Activated CD4-positive, alpha-beta memory T cell treated with anti-CD3 and anti-CD28 coated beads, Interleukin-2, amount 10 ng/mL, durations not matched to agents 7 days and 5 days (primary cell): Measurements from ENCODE around the gene HLA-B. TPM values are rescaled to one million over a fixed set of nuclear protein-coding genes. Genes with fewer than 3 reads are reported as not detected.

Experiments
- CTCF ChIA-PET: fragments of 350-600 bp; sonication (Branson Sonifier 250); formaldehyde crosslinking; loops from one replicate; lab custom pipeline; 2021; ENCODE audit warnings: antibody characterized with exemption, inconsistent platforms; lab: Charles Lee
- POLR2A ChIA-PET: fragments of 350-600 bp; sonication (Branson Sonifier 250); formaldehyde crosslinking; loops from one replicate; lab custom pipeline; 2021; ENCODE audit warnings: antibody characterized with exemption; lab: Charles Lee
- DNase-seq: peaks from one replicate; pipeline ENCODE4 v3.0.0-alpha.2; 2020
- H3K27ac Mint-ChIP-seq: one replicate; pipeline ENCODE4 v1.8.0; 2021; ENCODE audit warnings: mild to moderate bottlenecking, mixed read lengths
- H3K27me3 Mint-ChIP-seq: one replicate; pipeline ENCODE4 v1.8.0; 2021; ENCODE audit warnings: mixed read lengths
- H3K36me3 Mint-ChIP-seq: one replicate; pipeline ENCODE4 v1.8.0; 2021; ENCODE audit warnings: low read depth, mixed read lengths
- H3K4me1 Mint-ChIP-seq: one replicate; pipeline ENCODE4 v1.8.0; 2021; ENCODE audit warnings: mixed read lengths
- H3K4me3 Mint-ChIP-seq: one replicate; pipeline ENCODE4 v1.8.0; 2021; ENCODE audit warnings: mild to moderate bottlenecking, mixed read lengths
- H3K9me3 Mint-ChIP-seq: one replicate; pipeline ENCODE4 v1.8.0; 2021; ENCODE audit warnings: mixed read lengths
- total RNA-seq, 2 experiments: library from RNA; stranded (reverse); gene quantifications; one replicate each; pipeline ENCODE4 v1.2.3, GENCODE V29; 2021

The HLA-B gene
- total RNA-seq, 2 experiments from 2014 or later: 5,151 to 5,157 TPM

DNA sequence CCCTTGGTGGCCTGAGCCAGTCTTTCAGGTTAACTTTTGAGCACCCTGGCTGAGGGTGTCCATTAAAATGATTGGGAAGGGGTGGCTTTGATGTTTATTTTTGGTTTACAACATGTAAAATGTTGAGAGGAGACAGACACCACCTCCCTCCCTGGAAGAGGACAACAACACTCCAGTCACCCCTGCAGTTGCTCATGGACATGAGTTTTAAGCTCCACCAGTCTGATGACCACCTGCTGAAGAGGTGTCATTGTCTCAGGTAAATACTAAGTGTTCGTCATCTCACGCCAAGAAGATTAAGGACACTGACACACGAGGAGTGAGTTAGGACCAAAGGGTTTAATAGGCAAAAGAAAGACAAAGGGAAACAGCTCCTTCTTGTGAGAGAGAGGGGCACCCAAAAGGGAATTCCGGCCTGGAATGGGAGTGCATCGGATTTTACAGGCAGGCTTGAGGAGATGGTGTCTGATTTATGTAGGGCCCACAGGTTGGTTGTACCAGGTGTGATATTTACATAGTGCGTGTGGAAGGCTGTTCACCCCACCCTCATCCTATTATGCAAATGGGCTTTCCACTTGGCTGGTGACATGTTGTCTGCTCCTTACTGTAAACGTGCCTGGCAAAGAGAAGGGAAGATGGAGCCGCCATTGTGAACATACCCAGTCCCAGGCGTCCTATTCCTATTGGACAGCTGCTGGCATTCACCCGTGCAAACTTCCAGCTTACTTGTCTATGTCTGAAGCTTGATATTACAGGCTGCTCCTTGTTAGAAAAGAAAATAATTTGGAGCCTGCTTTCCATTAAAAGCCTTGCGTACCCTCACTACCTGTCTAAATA, 6.6 kb downstream of the HLA-B start:
- Mint-ChIP-seq H3K36me3 (peaks cover 37% of the 10 kb centered on the region), H3K27ac (no peak overlapping the region), H3K4me3 (no peak overlapping the region), H3K27me3 (peaks cover 2% of the 10 kb centered on the region), H3K9me3 (no peaks in the 10 kb centered on the region), H3K4me1 (peaks cover 38% of the 10 kb centered on the region)
- no peak for DNase-seq
- CTCF ChIA-PET: interaction anchor here (1.0 kb wide), 1 partner anchor 223 kb away, joined by 3 read pairs; no protein-coding TSS in a partner anchor
- POLR2A ChIA-PET: interaction anchor here (0.6 to 1.1 kb wide), 3 partner anchors 53 to 153 kb away, joined by 3 to 4 read pairs (median 3); no protein-coding TSS in a partner anchor

GRCh38 chr6:31349301-31349700, 7.7 kb downstream of the HLA-B start:
- ChIA-PET POLR2A (no interaction called here), CTCF (no interaction called here)
- no peak for DNase-seq
- Mint-ChIP-seq H3K4me1 (peaks cover 28% of the 10 kb centered on the region), H3K36me3 (peaks cover 26% of the 10 kb centered on the region), H3K9me3 (no peaks in the 10 kb centered on the region), H3K27me3 (peaks cover 9% of the 10 kb centered on the region), H3K27ac (no peak overlapping the region), H3K4me3 (no peak overlapping the region)

GRCh38 chr6:31345026-31345730, 11.8 kb downstream of the HLA-B start:
- Mint-ChIP-seq H3K9me3 (peaks cover 7% of the 10 kb centered on the region), H3K36me3 (peaks cover 7% of the 10 kb centered on the region), H3K4me3 (no peak overlapping the region), H3K27ac (no peak overlapping the region), H3K4me1 (no peaks in the 10 kb centered on the region), H3K27me3 (peaks cover 19% of the 10 kb centered on the region)
- ChIA-PET POLR2A (interaction anchor here (0.9 to 1.6 kb wide), 3 partner anchors 8 to 148 kb away, joined by 3 to 4 read pairs (median 3); no protein-coding TSS in a partner anchor), CTCF (interaction anchor here (1.2 to 1.3 kb wide), 2 partner anchors 20 to 213 kb away, joined by 3 read pairs; no protein-coding TSS in a partner anchor)
- no peak for DNase-seq

DNA sequence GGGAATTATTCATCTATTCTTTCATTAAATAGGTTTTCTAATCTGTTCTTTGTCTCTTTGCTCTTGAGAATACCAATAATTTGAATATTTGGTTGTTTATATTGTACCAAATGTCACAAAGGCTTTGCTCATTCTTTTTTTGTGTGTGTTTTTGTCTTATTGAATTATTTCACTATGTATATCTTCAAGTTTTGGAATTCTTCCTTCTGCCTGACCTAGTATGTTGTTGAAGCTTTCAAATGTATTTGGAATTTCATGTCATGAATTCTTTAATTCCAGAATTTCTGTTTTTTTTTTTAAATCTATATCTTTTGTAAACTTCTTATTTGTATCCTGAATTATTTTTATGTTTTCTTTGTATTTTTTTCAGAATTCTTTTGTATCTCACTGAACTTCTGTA, 16.8 kb downstream of the HLA-B start:
- H3K27me3 Mint-ChIP-seq: peaks cover 17% of the 10 kb centered on the region
- POLR2A ChIA-PET: no interaction called here
- H3K4me3 Mint-ChIP-seq: no peak overlapping the region
- H3K4me1 Mint-ChIP-seq: no peaks in the 10 kb centered on the region
- peaks cover 41% of the 10 kb centered on the region for H3K36me3 Mint-ChIP-seq
- no peak for DNase-seq
- H3K9me3 Mint-ChIP-seq: peaks cover 43% of the 10 kb centered on the region
- CTCF ChIA-PET: no interaction called here
- no peak overlapping the region for H3K27ac Mint-ChIP-seq

- H3K4me1 Mint-ChIP-seq: no peaks in the 10 kb centered on the region
- DNase-seq: no peak
- no peak overlapping the region for H3K27ac Mint-ChIP-seq
- ChIA-PET CTCF (no interaction called here), POLR2A (no interaction called here)
- peaks cover 47% of the 10 kb centered on the region for H3K9me3 Mint-ChIP-seq
- H3K36me3 Mint-ChIP-seq: peaks cover 46% of the 10 kb centered on the region
- H3K27me3 Mint-ChIP-seq: peaks cover 14% of the 10 kb centered on the region
- no peak overlapping the region for H3K4me3 Mint-ChIP-seq
Measured at GRCh38 chr6:31339210-31339609, 17.8 kb downstream of the HLA-B start.

DNA sequence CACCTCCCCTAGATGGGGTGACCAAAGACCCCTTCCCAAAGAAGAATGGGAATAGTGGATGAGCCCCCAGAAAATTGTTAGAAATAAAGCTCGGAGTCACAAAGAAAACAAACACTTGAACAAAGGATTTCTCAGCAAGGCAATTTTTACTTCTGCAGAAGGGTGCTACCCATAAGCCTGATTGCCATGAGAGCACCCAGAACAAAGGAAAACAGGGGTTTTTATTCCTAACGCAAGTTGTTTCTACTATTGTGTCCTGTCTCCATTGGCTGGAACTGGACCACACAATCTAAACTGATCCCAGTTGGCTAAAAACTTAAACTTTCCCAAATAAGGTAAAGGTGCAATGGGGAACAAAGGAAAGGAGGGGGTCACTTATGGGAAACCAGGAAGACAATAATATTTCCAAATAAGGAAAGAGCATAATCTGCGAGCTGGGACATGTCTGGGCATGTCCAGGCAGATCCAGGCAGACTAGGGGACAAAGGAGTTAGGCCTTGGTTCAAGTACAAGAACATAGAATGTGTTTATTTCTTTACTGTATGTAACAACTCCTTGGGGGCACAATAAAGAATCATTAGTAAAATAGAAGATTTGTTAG, 20.0 kb downstream of the HLA-B start:
- Mint-ChIP-seq H3K27me3 (peaks cover 4% of the 10 kb centered on the region), H3K9me3 (peaks cover 47% of the 10 kb centered on the region), H3K4me1 (peaks cover 13% of the 10 kb centered on the region), H3K27ac (no peak overlapping the region), H3K4me3 (no peak overlapping the region), H3K36me3 (peaks cover 43% of the 10 kb centered on the region)
- no peak for DNase-seq
- ChIA-PET CTCF (interaction anchor here (0.8 kb wide), 1 partner anchor 30 kb away, joined by 4 read pairs; no protein-coding TSS in a partner anchor), POLR2A (no interaction called here)

DNA sequence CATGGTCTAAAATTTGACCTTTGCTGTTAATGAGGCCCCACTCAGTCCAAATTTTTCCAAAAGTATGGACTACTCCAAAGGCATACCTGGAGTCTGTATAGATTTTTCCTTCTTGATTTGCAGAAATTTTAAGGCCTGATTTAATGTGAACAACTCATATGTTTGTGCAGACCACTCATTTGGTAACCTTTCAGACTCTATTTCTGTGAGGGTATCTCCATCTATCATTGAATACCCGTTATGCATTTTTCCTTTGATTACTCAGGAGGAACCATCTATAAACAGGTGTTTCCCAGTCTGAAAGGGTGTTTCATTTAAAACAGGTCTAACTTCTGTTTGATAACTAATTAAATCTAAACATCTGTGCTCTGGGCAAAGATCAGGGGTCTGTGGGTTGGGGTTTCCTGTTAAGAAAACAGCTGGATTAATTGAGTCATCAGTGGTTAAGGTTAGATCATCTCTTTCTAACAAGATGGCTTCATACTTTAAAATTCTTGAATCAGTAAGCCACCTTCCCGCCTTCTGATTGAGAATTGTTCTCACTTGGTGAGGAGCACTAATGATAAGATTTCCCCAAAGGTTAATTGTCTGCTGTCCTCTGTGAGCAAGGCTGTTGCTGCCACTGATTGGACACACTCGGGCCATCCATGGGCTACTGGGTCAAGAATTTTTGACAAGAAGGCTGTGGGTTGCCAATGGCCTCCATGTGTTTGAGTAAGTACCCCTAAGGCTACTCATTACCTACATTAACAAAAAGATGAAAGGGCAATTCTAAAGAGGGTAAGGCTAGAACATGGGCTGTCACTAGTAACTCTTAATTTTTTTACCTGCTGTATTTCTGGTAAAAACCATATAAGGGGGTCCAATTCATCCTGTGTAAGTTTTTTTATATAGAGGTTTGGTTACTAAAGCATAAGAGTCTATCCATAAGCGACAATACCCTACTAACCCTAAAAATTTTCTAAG, 24.1 kb downstream of the HLA-B start:
- H3K27ac Mint-ChIP-seq: no peak overlapping the region
- peaks cover 32% of the 10 kb centered on the region for H3K36me3 Mint-ChIP-seq
- H3K27me3 Mint-ChIP-seq: peaks cover 4% of the 10 kb centered on the region
- H3K9me3 Mint-ChIP-seq: peaks cover 45% of the 10 kb centered on the region
- H3K4me3 Mint-ChIP-seq: no peak overlapping the region
- ChIA-PET CTCF (no interaction called here), POLR2A (interaction anchor here (0.8 to 1.5 kb wide), 4 partner anchors 12 to 135 kb away, joined by 3 to 5 read pairs (median 4); no protein-coding TSS in a partner anchor)
- peaks cover 13% of the 10 kb centered on the region for H3K4me1 Mint-ChIP-seq
- peak; percentile 21 for DNase-seq

DNA sequence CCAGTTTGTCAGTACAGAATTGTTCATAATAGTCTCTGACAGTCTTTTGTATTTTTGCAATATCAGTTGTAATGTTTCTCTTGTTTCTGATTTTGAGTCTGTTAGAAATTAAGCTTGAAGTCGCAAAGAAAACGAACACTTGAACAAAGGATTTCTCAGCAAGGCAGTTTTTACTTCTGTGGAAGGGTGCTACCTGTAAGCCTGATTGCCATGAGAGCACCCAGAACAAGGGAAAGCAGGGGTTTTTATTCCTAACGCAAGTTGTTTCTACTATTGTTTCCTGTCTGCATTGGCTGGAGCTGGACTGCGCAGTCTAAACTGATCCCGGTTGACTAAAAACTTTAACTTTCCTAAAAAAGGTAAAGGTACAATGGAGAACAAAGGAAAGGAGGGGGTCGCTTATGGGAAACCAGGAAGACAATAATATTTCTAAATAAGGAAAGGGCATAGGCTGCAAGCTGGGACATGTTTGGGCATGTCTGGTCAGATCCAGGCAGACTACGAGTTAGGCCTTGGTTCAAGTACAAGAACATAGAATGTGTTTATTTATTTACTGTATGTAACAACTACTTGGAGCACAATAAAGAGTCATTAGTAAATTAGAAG, 28.5 kb downstream of the HLA-B start:
- DNase-seq: no peak
- Mint-ChIP-seq H3K4me3 (no peak overlapping the region), H3K27me3 (peaks cover 21% of the 10 kb centered on the region), H3K36me3 (peaks cover 18% of the 10 kb centered on the region), H3K4me1 (peaks cover 13% of the 10 kb centered on the region), H3K9me3 (peaks cover 24% of the 10 kb centered on the region), H3K27ac (no peak overlapping the region)
- ChIA-PET POLR2A (no interaction called here), CTCF (interaction anchor here (0.6 kb wide), 1 partner anchor 144 kb away, joined by 3 read pairs; no protein-coding TSS in a partner anchor)

GRCh38 chr6:31321820-31322219, 35.2 kb downstream of the HLA-B start:
- Mint-ChIP-seq H3K27ac (no peak overlapping the region), H3K27me3 (peaks cover 56% of the 10 kb centered on the region), H3K4me3 (no peak overlapping the region), H3K4me1 (no peaks in the 10 kb centered on the region), H3K9me3 (no peaks in the 10 kb centered on the region), H3K36me3 (peaks cover 1% of the 10 kb centered on the region)
- CTCF ChIA-PET: interaction anchor here (1.0 kb wide), 1 partner anchor 124 kb away, joined by 3 read pairs; no protein-coding TSS in a partner anchor
- POLR2A ChIA-PET: interaction anchor here (1.2 kb wide), 1 partner anchor 9 kb away, joined by 3 read pairs; no protein-coding TSS in a partner anchor
- DNase-seq: no peak

DNA sequence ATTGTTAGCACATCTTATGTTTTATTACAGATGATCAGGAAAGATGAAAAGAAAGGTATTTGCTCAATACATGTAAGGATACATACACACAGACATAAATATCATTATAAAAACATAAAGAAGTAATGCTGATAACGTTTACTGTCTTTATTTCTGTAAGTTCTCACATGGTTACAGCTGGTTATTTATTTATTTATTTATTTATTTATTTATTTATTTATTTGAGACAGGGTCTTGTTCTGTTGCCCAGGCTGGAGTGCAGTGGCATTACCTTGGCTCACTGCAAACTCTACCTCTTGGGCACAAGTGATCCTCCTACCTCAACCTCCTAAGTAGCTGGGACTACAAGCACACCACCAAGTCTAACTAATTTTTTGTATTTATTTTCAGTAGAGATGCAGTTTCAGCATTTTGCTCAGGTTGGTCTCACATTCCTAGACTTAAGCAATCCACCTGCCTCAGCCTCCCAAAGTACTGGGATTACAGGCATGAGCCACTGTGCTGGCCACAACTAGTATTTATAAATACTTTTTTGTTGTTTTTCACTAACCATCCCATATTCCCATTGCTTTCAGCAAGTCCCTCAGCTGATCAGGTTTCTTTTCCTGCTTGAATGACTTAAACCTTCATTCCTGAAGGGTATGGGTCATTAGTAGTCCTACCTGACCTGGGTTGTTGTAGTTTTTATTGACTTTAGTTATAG, 35.8 kb downstream of the HLA-B start:
- H3K36me3 Mint-ChIP-seq: no peaks in the 10 kb centered on the region
- no peak overlapping the region for H3K27ac Mint-ChIP-seq
- H3K4me1 Mint-ChIP-seq: no peaks in the 10 kb centered on the region
- ChIA-PET CTCF (no interaction called here), POLR2A (no interaction called here)
- peaks cover 55% of the 10 kb centered on the region for H3K27me3 Mint-ChIP-seq
- no peak overlapping the region for H3K4me3 Mint-ChIP-seq
- no peak for DNase-seq
- H3K9me3 Mint-ChIP-seq: no peaks in the 10 kb centered on the region

GRCh38 chr6:31317036-31317435, 39.9 kb downstream of the HLA-B start:
- DNase-seq: no peak
- Mint-ChIP-seq H3K9me3 (no peaks in the 10 kb centered on the region), H3K27ac (no peak overlapping the region), H3K4me1 (no peaks in the 10 kb centered on the region), H3K36me3 (no peaks in the 10 kb centered on the region), H3K4me3 (no peak overlapping the region), H3K27me3 (peaks cover 42% of the 10 kb centered on the region)
- POLR2A ChIA-PET: no interaction called here
- CTCF ChIA-PET: no interaction called here
